ENCODE data around the gene MYO15B. TPM values are rescaled to one million over a fixed set of nuclear protein-coding genes. Genes with fewer than 3 reads are reported as not detected.
A peak's percentile ranks its signal among the peaks of the same experiment; 100 is the strongest.

The MYO15B gene
- total and polyA plus RNA-seq, 2 of the 13 experiments (the other 11 are each of a cell fraction or from before 2014, with no cell fraction given) = 2.8 to 8.1 TPM

DNA sequence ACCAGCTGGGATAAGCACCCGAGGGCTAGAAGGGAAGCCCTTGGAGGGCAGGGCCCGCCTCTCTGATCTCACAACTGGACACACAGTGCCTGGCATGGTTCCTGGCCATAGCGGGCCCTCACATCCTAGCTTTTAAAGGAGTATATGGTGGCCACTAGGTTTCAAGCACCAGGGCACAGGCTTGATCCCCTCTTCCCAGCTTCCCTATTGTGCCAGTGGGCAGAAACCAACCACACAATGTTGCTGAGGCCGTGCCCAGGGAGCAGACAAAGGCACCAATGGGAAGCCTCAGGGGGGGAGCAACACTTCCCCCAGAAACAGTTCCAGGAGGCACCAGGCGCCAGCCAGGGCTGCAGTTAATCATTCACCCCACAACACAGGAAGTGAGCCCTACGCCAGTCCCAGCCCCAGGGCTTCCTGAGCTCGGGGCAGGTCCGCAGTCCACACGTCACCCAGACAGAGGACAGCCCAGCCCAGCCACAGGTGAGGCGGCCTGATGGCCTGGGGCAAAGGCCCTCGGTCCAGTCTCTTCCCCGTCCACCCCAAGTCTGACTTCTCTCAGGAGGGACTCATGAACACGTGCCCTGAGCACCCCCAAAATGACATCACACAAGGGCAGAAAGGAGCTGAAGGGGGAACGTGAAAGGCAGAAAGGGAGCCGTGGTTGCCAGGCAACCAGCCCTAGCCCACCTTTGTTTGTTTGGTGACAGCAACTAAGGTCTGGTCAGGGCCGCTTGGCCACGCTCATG is 58.5 kb downstream of the MYO15B start (continued):
- TF ChIP-seq, protein P1, sequence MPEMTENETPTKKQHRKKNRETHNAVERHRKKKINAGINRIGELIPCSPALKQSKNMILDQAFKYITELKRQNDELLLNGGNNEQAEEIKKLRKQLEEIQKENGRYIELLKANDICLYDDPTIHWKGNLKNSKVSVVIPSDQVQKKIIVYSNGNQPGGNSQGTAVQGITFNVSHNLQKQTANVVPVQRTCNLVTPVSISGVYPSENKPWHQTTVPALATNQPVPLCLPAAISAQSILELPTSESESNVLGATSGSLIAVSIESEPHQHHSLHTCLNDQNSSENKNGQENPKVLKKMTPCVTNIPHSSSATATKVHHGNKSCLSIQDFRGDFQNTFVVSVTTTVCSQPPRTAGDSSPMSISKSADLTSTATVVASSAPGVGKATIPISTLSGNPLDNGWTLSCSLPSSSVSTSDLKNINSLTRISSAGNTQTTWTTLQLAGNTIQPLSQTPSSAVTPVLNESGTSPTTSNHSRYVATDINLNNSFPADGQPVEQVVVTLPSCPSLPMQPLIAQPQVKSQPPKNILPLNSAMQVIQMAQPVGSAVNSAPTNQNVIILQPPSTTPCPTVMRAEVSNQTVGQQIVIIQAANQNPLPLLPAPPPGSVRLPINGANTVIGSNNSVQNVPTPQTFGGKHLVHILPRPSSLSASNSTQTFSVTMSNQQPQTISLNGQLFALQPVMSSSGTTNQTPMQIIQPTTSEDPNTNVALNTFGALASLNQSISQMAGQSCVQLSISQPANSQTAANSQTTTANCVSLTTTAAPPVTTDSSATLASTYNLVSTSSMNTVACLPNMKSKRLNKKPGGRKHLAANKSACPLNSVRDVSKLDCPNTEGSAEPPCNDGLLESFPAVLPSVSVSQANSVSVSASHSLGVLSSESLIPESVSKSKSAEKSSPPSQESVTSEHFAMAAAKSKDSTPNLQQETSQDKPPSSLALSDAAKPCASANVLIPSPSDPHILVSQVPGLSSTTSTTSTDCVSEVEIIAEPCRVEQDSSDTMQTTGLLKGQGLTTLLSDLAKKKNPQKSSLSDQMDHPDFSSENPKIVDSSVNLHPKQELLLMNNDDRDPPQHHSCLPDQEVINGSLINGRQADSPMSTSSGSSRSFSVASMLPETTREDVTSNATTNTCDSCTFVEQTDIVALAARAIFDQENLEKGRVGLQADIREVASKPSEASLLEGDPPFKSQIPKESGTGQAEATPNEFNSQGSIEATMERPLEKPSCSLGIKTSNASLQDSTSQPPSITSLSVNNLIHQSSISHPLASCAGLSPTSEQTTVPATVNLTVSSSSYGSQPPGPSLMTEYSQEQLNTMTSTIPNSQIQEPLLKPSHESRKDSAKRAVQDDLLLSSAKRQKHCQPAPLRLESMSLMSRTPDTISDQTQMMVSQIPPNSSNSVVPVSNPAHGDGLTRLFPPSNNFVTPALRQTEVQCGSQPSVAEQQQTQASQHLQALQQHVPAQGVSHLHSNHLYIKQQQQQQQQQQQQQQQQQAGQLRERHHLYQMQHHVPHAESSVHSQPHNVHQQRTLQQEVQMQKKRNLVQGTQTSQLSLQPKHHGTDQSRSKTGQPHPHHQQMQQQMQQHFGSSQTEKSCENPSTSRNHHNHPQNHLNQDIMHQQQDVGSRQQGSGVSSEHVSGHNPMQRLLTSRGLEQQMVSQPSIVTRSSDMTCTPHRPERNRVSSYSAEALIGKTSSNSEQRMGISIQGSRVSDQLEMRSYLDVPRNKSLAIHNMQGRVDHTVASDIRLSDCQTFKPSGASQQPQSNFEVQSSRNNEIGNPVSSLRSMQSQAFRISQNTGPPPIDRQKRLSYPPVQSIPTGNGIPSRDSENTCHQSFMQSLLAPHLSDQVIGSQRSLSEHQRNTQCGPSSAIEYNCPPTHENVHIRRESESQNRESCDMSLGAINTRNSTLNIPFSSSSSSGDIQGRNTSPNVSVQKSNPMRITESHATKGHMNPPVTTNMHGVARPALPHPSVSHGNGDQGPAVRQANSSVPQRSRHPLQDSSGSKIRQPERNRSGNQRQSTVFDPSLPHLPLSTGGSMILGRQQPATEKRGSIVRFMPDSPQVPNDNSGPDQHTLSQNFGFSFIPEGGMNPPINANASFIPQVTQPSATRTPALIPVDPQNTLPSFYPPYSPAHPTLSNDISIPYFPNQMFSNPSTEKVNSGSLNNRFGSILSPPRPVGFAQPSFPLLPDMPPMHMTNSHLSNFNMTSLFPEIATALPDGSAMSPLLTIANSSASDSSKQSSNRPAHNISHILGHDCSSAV (CRISPR knock-in tag; IDR thresholded peaks at IDR 0.05; ENCODE audit: borderline replicate concordance) = no peak
- peak; percentile 83; the same call in 1 of the 2 replicates for TF ChIP-seq BRD4 (CRISPR knock-in tag; IDR thresholded peaks at IDR 0.05)
- TF ChIP-seq, protein P2, sequence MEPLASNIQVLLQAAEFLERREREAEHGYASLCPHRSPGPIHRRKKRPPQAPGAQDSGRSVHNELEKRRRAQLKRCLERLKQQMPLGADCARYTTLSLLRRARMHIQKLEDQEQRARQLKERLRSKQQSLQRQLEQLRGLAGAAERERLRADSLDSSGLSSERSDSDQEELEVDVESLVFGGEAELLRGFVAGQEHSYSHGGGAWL (CRISPR knock-in tag; IDR thresholded peaks at IDR 0.05) = no peak; the same call in 1 of the 2 replicates
- TF ChIP-seq KDM4B (CRISPR knock-in tag; IDR thresholded peaks at IDR 0.05) = peak; percentile 87; the same call in 1 of the 2 replicates
- no peak for TF ChIP-seq THYN1 (CRISPR knock-in tag; IDR thresholded peaks at IDR 0.05; ENCODE audit: borderline replicate concordance, low read depth)
- TF ChIP-seq ATRX (CRISPR knock-in tag; IDR thresholded peaks at IDR 0.05; ENCODE audit: borderline replicate concordance) = no peak
- TF ChIP-seq ZNF552 (CRISPR knock-in tag; IDR thresholded peaks at IDR 0.05; ENCODE audit: borderline replicate concordance) = no peak; the same call in 1 of the 2 replicates
- TF ChIP-seq NFYC (CRISPR knock-in tag; IDR thresholded peaks at IDR 0.05) = peak; percentile 61
- TF ChIP-seq RELA (CRISPR knock-in tag; IDR thresholded peaks at IDR 0.05) = peak; percentile 52; the same call in 1 of the 2 replicates
- TF ChIP-seq HOXA3 (CRISPR knock-in tag; IDR thresholded peaks at IDR 0.05) = peak; percentile 86
- no peak for TF ChIP-seq IRX3 (CRISPR knock-in tag; IDR thresholded peaks at IDR 0.05; ENCODE audit: borderline replicate concordance, low read depth)
- TF ChIP-seq, protein P3, sequence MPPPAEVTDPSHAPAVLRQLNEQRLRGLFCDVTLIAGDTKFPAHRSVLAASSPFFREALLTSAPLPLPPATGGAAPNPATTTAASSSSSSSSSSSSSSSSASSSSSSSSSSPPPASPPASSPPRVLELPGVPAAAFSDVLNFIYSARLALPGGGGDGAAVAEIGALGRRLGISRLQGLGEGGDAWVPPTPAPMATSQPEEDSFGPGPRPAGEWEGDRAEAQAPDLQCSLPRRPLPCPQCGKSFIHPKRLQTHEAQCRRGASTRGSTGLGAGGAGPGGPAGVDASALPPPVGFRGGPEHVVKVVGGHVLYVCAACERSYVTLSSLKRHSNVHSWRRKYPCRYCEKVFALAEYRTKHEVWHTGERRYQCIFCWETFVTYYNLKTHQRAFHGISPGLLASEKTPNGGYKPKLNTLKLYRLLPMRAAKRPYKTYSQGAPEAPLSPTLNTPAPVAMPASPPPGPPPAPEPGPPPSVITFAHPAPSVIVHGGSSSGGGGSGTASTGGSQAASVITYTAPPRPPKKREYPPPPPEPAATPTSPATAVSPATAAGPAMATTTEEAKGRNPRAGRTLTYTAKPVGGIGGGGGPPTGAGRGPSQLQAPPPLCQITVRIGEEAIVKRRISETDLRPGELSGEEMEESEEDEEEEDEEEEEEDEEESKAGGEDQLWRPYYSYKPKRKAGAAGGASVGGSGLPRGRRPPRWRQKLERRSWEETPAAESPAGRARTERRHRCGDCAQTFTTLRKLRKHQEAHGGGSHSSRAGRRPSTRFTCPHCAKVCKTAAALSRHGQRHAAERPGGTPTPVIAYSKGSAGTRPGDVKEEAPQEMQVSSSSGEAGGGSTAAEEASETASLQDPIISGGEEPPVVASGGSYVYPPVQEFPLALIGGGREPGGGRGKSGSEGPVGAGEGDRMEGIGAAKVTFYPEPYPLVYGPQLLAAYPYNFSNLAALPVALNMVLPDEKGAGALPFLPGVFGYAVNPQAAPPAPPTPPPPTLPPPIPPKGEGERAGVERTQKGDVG (CRISPR knock-in tag; IDR thresholded peaks at IDR 0.05; ENCODE audit: borderline replicate concordance) = peak; percentile 95
- TF ChIP-seq, protein P4, sequence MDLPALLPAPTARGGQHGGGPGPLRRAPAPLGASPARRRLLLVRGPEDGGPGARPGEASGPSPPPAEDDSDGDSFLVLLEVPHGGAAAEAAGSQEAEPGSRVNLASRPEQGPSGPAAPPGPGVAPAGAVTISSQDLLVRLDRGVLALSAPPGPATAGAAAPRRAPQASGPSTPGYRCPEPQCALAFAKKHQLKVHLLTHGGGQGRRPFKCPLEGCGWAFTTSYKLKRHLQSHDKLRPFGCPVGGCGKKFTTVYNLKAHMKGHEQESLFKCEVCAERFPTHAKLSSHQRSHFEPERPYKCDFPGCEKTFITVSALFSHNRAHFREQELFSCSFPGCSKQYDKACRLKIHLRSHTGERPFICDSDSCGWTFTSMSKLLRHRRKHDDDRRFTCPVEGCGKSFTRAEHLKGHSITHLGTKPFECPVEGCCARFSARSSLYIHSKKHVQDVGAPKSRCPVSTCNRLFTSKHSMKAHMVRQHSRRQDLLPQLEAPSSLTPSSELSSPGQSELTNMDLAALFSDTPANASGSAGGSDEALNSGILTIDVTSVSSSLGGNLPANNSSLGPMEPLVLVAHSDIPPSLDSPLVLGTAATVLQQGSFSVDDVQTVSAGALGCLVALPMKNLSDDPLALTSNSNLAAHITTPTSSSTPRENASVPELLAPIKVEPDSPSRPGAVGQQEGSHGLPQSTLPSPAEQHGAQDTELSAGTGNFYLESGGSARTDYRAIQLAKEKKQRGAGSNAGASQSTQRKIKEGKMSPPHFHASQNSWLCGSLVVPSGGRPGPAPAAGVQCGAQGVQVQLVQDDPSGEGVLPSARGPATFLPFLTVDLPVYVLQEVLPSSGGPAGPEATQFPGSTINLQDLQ (CRISPR knock-in tag; IDR thresholded peaks at IDR 0.05) = no peak
- peak; percentile 60; the same call in 1 of the 2 replicates for TF ChIP-seq RCOR2 (CRISPR knock-in tag; IDR thresholded peaks at IDR 0.05)

Data from HepG2 (cell line).